SK-N-SH (cell line): Measurements from ENCODE around the gene PTPRF.
"Not testable (repeated sequence)": the region's sequence is repeated elsewhere in the genome, so short reads cannot be mapped to it uniquely, and the experiment has no call there.

ENCODE experiments used
- EZH2phosphoT487 ChIP-seq: fragments of 200-600 bp; sonication (generic); IDR thresholded peaks from 2 replicates; pipeline ENCODE4 v1.6.1; 2017; ENCODE audit warnings: low read depth, mixed run types, mild to moderate bottlenecking, antibody characterized with exemption, moderate library complexity, borderline replicate concordance
- FOXM1 ChIP-seq: IDR thresholded peaks from 2 replicates; pipeline ENCODE4 v1.4.0; 2012; ENCODE audit warnings: low read depth, mild to moderate bottlenecking
- JUND ChIP-seq: IDR thresholded peaks from 2 replicates; pipeline ENCODE4 v1.4.0; 2012
- RAD21 ChIP-seq: IDR thresholded peaks from 2 replicates; pipeline ENCODE4 v1.6.1; 2012; ENCODE audit warnings: mild to moderate bottlenecking, low read length
- SMC3 ChIP-seq: IDR thresholded peaks from 2 replicates; pipeline ENCODE4 v1.6.1; 2012; ENCODE audit warnings: low read depth, low read length, improper control_type of control experiment
- TF ChIP-seq, protein P1 (sequence below): fragments of 200-600 bp; sonication (generic); IDR thresholded peaks from 2 replicates; pipeline ENCODE4 v1.6.1; 2017; ENCODE audit warnings: antibody characterized with exemption, mild to moderate bottlenecking, moderate library complexity
- TF ChIP-seq, protein P2 (sequence below): IDR thresholded peaks from 2 replicates; pipeline ENCODE4 v1.6.1; 2012; ENCODE audit warnings: mild to moderate bottlenecking, low read depth, low read length, moderate library complexity

DNA sequence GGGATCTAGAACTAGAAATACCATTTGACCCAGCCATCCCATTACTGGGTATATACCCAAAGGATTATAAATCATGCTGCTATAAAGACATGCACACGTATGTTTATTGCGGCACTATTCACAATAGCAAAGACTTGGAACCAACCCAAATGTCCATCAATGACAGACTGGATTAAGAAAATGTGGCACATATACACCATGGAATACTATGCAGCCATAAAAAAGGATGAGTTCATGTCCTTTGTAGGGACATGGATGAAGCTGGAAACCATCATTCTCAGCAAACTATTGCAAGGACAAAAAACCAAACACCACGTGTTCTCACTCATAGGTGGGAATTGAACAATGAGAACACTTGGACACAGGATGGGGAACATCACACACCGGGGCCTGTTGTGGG is 107.7 kb downstream of the PTPRF start:
- TF ChIP-seq JUND, FOXM1, RAD21, EZH2phosphoT487, SMC3: not testable (repeated sequence)
- TF ChIP-seq, protein P1, sequence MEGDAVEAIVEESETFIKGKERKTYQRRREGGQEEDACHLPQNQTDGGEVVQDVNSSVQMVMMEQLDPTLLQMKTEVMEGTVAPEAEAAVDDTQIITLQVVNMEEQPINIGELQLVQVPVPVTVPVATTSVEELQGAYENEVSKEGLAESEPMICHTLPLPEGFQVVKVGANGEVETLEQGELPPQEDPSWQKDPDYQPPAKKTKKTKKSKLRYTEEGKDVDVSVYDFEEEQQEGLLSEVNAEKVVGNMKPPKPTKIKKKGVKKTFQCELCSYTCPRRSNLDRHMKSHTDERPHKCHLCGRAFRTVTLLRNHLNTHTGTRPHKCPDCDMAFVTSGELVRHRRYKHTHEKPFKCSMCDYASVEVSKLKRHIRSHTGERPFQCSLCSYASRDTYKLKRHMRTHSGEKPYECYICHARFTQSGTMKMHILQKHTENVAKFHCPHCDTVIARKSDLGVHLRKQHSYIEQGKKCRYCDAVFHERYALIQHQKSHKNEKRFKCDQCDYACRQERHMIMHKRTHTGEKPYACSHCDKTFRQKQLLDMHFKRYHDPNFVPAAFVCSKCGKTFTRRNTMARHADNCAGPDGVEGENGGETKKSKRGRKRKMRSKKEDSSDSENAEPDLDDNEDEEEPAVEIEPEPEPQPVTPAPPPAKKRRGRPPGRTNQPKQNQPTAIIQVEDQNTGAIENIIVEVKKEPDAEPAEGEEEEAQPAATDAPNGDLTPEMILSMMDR, result not testable (repeated sequence)
- TF ChIP-seq, protein P2, sequence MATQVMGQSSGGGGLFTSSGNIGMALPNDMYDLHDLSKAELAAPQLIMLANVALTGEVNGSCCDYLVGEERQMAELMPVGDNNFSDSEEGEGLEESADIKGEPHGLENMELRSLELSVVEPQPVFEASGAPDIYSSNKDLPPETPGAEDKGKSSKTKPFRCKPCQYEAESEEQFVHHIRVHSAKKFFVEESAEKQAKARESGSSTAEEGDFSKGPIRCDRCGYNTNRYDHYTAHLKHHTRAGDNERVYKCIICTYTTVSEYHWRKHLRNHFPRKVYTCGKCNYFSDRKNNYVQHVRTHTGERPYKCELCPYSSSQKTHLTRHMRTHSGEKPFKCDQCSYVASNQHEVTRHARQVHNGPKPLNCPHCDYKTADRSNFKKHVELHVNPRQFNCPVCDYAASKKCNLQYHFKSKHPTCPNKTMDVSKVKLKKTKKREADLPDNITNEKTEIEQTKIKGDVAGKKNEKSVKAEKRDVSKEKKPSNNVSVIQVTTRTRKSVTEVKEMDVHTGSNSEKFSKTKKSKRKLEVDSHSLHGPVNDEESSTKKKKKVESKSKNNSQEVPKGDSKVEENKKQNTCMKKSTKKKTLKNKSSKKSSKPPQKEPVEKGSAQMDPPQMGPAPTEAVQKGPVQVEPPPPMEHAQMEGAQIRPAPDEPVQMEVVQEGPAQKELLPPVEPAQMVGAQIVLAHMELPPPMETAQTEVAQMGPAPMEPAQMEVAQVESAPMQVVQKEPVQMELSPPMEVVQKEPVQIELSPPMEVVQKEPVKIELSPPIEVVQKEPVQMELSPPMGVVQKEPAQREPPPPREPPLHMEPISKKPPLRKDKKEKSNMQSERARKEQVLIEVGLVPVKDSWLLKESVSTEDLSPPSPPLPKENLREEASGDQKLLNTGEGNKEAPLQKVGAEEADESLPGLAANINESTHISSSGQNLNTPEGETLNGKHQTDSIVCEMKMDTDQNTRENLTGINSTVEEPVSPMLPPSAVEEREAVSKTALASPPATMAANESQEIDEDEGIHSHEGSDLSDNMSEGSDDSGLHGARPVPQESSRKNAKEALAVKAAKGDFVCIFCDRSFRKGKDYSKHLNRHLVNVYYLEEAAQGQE, result not testable (repeated sequence)
